Measurements from ENCODE around the gene TSR3. TPM values are rescaled to one million over a fixed set of nuclear protein-coding genes. Genes with fewer than 3 reads are reported as not detected.

Gene TSR3
- total and polyA plus RNA-seq, 2 donors from 2014 or later = 44.8 to 95.4 TPM

DNA sequence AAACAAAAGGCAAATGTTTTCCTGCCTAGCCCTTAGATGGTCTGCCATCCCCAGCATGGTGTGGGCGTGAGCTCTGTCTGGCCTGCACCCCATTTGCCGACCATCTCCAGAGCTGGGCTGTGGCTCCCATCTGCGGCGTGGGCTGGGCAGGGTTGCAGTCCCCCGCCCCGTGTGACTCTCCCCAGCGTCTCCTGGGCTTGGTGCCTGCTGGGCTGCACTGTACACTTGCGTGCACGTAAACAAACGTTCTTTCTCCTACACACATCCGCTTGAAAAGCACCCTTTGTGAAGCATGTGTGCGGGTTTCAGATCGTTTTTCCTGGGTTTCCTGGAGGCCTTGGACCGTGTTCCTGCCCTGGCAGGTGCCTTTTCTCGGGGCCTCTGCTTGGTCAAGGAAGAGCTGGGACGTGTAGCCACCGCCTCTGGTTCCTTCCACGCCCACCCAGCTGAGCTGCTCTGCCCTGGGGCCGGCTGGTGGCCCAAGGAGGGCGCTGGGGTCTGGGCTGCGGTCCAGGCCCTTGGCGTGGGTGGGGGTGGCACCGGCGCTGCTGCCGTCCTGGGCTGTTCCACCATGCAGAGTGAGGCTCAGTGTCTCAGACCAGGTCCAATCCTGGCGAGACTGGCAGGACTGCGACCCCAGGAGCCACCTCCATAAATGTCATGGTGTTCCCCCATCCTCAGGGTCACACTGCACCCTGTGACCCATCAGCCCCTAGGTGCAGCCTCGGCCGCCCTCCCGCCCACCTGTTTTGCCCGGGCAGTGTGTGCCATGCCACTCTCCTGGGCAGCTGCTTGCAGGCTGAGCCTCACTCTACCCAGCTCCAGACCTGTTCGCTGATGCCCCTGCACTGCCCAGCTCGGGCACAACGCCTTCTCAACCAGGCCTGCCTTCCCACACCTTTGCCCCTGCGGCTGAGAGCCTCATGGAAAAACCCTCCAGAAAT lies 28.1 kb downstream of the TSR3 start:
- H3K9me3 ChIP-seq (ENCODE audit: control insufficient read depth in 2 of 3, insufficient read depth in 1 of 3, low read length in 3 of 3) = no peaks in the 10 kb centered on the region
- H3K4me3 ChIP-seq (ENCODE audit: low read length in 3 of 3) = no peak overlapping the region
- peaks cover 5 to 47% (median 13%) of the 10 kb centered on the region in 3 donors for H3K36me3 ChIP-seq (ENCODE audit: control insufficient read depth in 2 of 3, insufficient read depth in 3 of 3, low read length in 3 of 3)
- intact Hi-C loops (cut with DNase I) = no loop called here
- TF ChIP-seq, protein P1, sequence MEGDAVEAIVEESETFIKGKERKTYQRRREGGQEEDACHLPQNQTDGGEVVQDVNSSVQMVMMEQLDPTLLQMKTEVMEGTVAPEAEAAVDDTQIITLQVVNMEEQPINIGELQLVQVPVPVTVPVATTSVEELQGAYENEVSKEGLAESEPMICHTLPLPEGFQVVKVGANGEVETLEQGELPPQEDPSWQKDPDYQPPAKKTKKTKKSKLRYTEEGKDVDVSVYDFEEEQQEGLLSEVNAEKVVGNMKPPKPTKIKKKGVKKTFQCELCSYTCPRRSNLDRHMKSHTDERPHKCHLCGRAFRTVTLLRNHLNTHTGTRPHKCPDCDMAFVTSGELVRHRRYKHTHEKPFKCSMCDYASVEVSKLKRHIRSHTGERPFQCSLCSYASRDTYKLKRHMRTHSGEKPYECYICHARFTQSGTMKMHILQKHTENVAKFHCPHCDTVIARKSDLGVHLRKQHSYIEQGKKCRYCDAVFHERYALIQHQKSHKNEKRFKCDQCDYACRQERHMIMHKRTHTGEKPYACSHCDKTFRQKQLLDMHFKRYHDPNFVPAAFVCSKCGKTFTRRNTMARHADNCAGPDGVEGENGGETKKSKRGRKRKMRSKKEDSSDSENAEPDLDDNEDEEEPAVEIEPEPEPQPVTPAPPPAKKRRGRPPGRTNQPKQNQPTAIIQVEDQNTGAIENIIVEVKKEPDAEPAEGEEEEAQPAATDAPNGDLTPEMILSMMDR (IDR thresholded peaks at IDR 0.05; ENCODE audit: borderline replicate concordance, extremely low read depth, insufficient read depth) = no peak
- H3K4me1 ChIP-seq (ENCODE audit: control insufficient read depth in 2 of 3, insufficient read depth in 2 of 3, low read depth in 1 of 3, low read length in 3 of 3) = no peaks in the 10 kb centered on the region
- no peak overlapping the region for H3K9ac ChIP-seq (ENCODE audit: low read length in 3 of 3)
- H3K27me3 ChIP-seq (ENCODE audit: control insufficient read depth, insufficient read depth, low read length) = no peaks in the 10 kb centered on the region
- FAIRE-seq (no peak), DNase-seq (no peak)
- no peak overlapping the region for H3K27ac ChIP-seq (ENCODE audit: low read depth in 2 of 2, low read length in 2 of 2)

DNA sequence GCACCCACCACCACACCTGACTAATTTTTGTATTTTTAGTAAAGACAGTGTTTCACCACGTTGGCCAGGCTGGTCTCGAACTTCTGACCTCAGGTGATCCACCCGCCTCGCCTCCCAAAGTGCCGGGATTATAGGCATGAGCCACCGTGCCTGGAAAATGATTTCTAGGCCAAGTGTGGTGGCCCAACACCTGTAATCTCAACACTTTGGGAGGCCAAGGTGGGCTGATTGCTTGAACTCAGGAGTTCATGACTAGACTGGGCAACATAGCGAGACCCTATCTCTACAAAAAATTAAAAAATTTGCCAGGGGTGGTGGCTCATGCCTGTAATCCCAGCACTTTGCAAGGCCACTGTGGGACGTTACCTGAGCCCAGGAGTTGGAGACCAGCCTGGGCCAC lies 29.3 kb downstream of the TSR3 start:
- TF ChIP-seq, protein P1 (IDR thresholded peaks at IDR 0.05; ENCODE audit: borderline replicate concordance, extremely low read depth, insufficient read depth) = no peak
- H3K4me3 ChIP-seq (ENCODE audit: low read length in 3 of 3) = no peak overlapping the region
- no peak overlapping the region for H3K27ac ChIP-seq (ENCODE audit: low read depth in 2 of 2, low read length in 2 of 2)
- H3K9me3 ChIP-seq (ENCODE audit: control insufficient read depth in 2 of 3, insufficient read depth in 1 of 3, low read length in 3 of 3) = no peaks in the 10 kb centered on the region
- DNase-seq (no peak), FAIRE-seq (no peak)
- no peaks in the 10 kb centered on the region for H3K4me1 ChIP-seq (ENCODE audit: control insufficient read depth in 2 of 3, insufficient read depth in 2 of 3, low read depth in 1 of 3, low read length in 3 of 3)
- peaks cover 8 to 59% (median 23%) of the 10 kb centered on the region in 3 donors for H3K36me3 ChIP-seq (ENCODE audit: control insufficient read depth in 2 of 3, insufficient read depth in 3 of 3, low read length in 3 of 3)
- H3K9ac ChIP-seq (ENCODE audit: low read length in 3 of 3) = no peak overlapping the region
- no peaks in the 10 kb centered on the region for H3K27me3 ChIP-seq (ENCODE audit: control insufficient read depth, insufficient read depth, low read length)
- intact Hi-C loops (cut with DNase I) = no loop called here

DNA sequence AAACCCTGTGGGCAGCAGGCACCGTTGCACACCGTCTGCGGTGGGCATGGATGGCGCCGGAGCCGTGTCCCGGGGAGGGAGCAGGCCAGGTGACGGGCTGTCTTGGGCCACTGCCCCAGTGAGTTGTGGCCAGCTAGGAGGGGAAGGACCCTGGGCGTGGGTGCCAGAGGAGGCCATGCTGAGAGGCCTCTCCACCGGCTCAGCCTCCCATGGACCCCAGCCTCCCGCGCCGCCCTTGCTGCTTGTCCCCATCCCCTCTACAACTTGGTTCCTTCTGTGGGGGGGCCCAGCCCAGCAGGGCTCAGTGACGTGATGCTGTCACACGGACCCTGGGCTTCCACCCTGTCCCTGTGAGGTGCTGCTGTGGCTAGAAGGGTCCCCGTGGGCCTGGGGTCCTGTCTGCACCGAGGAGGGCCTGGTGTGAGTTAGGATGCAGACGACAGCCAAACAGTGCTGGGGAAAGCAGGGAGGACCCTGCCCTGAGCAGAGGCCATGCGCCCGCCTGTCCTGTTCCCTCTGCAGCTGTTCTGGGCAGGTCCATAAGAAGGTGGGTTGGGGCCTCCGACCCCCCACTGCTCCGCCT lies 30.9 kb downstream of the TSR3 start:
- Histone ChIP-seq H3K27me3 (ENCODE audit: control insufficient read depth, insufficient read depth, low read length) (no peaks in the 10 kb centered on the region), H3K36me3 (ENCODE audit: control insufficient read depth in 2 of 3, insufficient read depth in 3 of 3, low read length in 3 of 3) (peaks cover 11 to 69% (median 36%) of the 10 kb centered on the region in 3 donors), H3K4me3 (ENCODE audit: low read length in 3 of 3) (no peak overlapping the region), H3K4me1 (ENCODE audit: control insufficient read depth in 2 of 3, insufficient read depth in 2 of 3, low read depth in 1 of 3, low read length in 3 of 3) (no peaks in the 10 kb centered on the region), H3K9ac (ENCODE audit: low read length in 3 of 3) (no peak overlapping the region), H3K9me3 (ENCODE audit: control insufficient read depth in 2 of 3, insufficient read depth in 1 of 3, low read length in 3 of 3) (no peaks in the 10 kb centered on the region), H3K27ac (ENCODE audit: low read depth in 2 of 2, low read length in 2 of 2) (no peak overlapping the region)
- intact Hi-C loops (cut with DNase I) = no loop called here
- FAIRE-seq (no peak), DNase-seq (no peak)
- TF ChIP-seq, protein P1 (IDR thresholded peaks at IDR 0.05; ENCODE audit: borderline replicate concordance, extremely low read depth, insufficient read depth) = no peak

All from kidney (tissue), 14 donors.